WERI-Rb-1 (cell line): ENCODE results near the gene CASTOR1.
A peak's percentile ranks its signal among the peaks of the same experiment; 100 is the strongest.

Experiments used
- DNase-seq: peaks from one replicate; pipeline ENCODE4 v3.0.0-alpha.2; 2020
- H3K27ac ChIP-seq: fragments of 250-450 bp; sonication (Bioruptor Pico); 2 replicates; pipeline ENCODE4 v1.5.1; 2020; ENCODE audit warnings: mild to moderate bottlenecking, moderate library complexity
- H3K27me3 ChIP-seq: fragments of 250-450 bp; sonication (Bioruptor Pico); 2 replicates; pipeline ENCODE4 v1.5.1; 2021; ENCODE audit warnings: mild to moderate bottlenecking, low read depth, moderate library complexity; ENCODE audit not compliant: insufficient read depth, severe bottlenecking
- H3K36me3 ChIP-seq: fragments of 250-450 bp; sonication (Bioruptor Pico); 2 replicates; pipeline ENCODE4 v1.5.1; 2020; ENCODE audit warnings: mild to moderate bottlenecking, moderate library complexity
- H3K4me3 ChIP-seq: 2 replicates; pipeline ENCODE4 v1.5.1; 2011; ENCODE audit warnings: low read depth, mild to moderate bottlenecking, control low read depth, low read length
- H3K9me3 ChIP-seq: fragments of 250-450 bp; sonication (Bioruptor Pico); 2 replicates; pipeline ENCODE4 v1.5.1; 2021; ENCODE audit warnings: mild to moderate bottlenecking, moderate library complexity; ENCODE audit not compliant: severe bottlenecking
- CTCF ChIP-seq: IDR thresholded peaks from 2 replicates; pipeline ENCODE4 v1.5.1; 2011; ENCODE audit warnings: low read depth, mild to moderate bottlenecking, control low read depth, inconsistent platforms, low read length

Gene CASTOR1

GRCh38 chr22:30296324-30296723, 7.0 kb upstream of the CASTOR1 start:
- Histone ChIP-seq H3K9me3 (no peaks in the 10 kb centered on the region), H3K27ac (no peak overlapping the region), H3K27me3 (no peaks in the 10 kb centered on the region), H3K4me3 (no peak overlapping the region), H3K36me3 (peaks cover 34% of the 10 kb centered on the region)
- DNase-seq = no peak
- no peak for TF ChIP-seq CTCF

- H3K4me3 ChIP-seq = no peak overlapping the region
- no peaks in the 10 kb centered on the region for H3K27me3 ChIP-seq
- no peaks in the 10 kb centered on the region for H3K9me3 ChIP-seq
- no peak for TF ChIP-seq CTCF
- no peak overlapping the region for H3K27ac ChIP-seq
- peaks cover 36% of the 10 kb centered on the region for H3K36me3 ChIP-seq
- no peak for DNase-seq
Measured at GRCh38 chr22:30295576-30295975, 6.3 kb upstream of the CASTOR1 start.

GRCh38 chr22:30294830-30295229, 5.5 kb upstream of the CASTOR1 start:
- H3K27ac ChIP-seq = no peak overlapping the region
- no peak for DNase-seq
- H3K27me3 ChIP-seq = no peaks in the 10 kb centered on the region
- peaks cover 36% of the 10 kb centered on the region for H3K36me3 ChIP-seq
- TF ChIP-seq CTCF = no peak
- no peak overlapping the region for H3K4me3 ChIP-seq
- H3K9me3 ChIP-seq = no peaks in the 10 kb centered on the region

- peak overlapping the region; percentile 37; the same call in 1 of the 2 replicates for H3K27ac ChIP-seq
- DNase-seq = peak; percentile 63
- TF ChIP-seq CTCF = no peak
- H3K4me3 ChIP-seq = no peak overlapping the region
- no peaks in the 10 kb centered on the region for H3K9me3 ChIP-seq
- H3K27me3 ChIP-seq = no peaks in the 10 kb centered on the region
- peaks cover 36% of the 10 kb centered on the region for H3K36me3 ChIP-seq
Measured at GRCh38 chr22:30294066-30294465, 4.8 kb upstream of the CASTOR1 start.

GRCh38 chr22:30293026-30293425, 3.7 kb upstream of the CASTOR1 start:
- TF ChIP-seq CTCF = no peak
- H3K36me3 ChIP-seq = peaks cover 34% of the 10 kb centered on the region
- H3K27me3 ChIP-seq = no peaks in the 10 kb centered on the region
- DNase-seq = no peak
- H3K4me3 ChIP-seq = no peak overlapping the region
- H3K27ac ChIP-seq = no peak overlapping the region
- no peaks in the 10 kb centered on the region for H3K9me3 ChIP-seq
